Breast epithelium (tissue), 4 donors: ENCODE results near the gene DYNLL2. TPM values are rescaled to one million over a fixed set of nuclear protein-coding genes. Genes with fewer than 3 reads are reported as not detected.
A peak's percentile ranks its signal among the peaks of the same experiment; 100 is the strongest.
"Not testable (repeated sequence)": the region's sequence is repeated elsewhere in the genome, so short reads cannot be mapped to it uniquely, and the experiment has no call there.

Experiments used
- DNase-seq, 2 donors: peaks; one replicate each; pipeline ENCODE4 v3.0.0-alpha.2; 2019; ENCODE audit warnings: low spot score in 2 of 2
- H3K27ac ChIP-seq, 2 donors: fragments of 200-600 bp; sonication (generic) in 1 of 2; one replicate each; pipeline ENCODE4 v1.5.1; 2016 to 2019; ENCODE audit warnings: mild to moderate bottlenecking in 1 of 2
- H3K27me3 ChIP-seq, 2 donors: fragments of 200-600 bp; sonication (generic) in 1 of 2; one replicate each; pipeline versions ENCODE4 v1.5.1 to v1.6.0; 2017 to 2019; ENCODE audit warnings: control low read depth in 1 of 2, mild to moderate bottlenecking in 1 of 2
- H3K36me3 ChIP-seq: fragments of 200-600 bp; one replicate; pipeline ENCODE4 v1.5.1; 2019
- H3K4me1 ChIP-seq, 2 donors: fragments of 200-600 bp; sonication (generic); one replicate each; pipeline ENCODE4 v1.5.1; 2016 to 2019; ENCODE audit warnings: control low read depth in 1 of 2
- H3K4me3 ChIP-seq, 3 donors: fragments of 200-600 bp; sonication (generic); 1 replicate in 2 of 3; 2 replicates in 1 of 3; pipeline ENCODE4 v1.5.1; 2016 to 2019; ENCODE audit warnings: mild to moderate bottlenecking in 3 of 3, moderate library complexity in 2 of 3
- H3K9me3 ChIP-seq, 2 donors: fragments of 200-600 bp; sonication (generic) in 1 of 2; one replicate each; pipeline ENCODE4 v1.5.1; 2016 to 2019; ENCODE audit warnings: control low read depth in 1 of 2
- POLR2A ChIP-seq: fragments of 450-650 bp; IDR thresholded peaks from one replicate; pipeline ENCODE4 v1.6.1; 2016; ENCODE audit warnings: antibody characterized with exemption, mild to moderate bottlenecking, moderate library complexity
- POLR2AphosphoS5 ChIP-seq, 3 donors: sonication (generic); formaldehyde crosslinking; IDR thresholded peaks; one replicate each; pipeline ENCODE4 v1.6.1; 2017; ENCODE audit warnings: antibody characterized with exemption in 3 of 3
- intact Hi-C: fragments of 100-400 bp; cut with DNase I; formaldehyde crosslinking; loops from one replicate; pipeline ENCODE4 v1.15.1; 2023; ENCODE audit warnings: low total_unique reads
- total RNA-seq, 3 donors: library from RNA; depleted of rRNA; stranded (reverse); fragments of >200 nt; gene quantifications; one replicate each; pipeline ENCODE4 v1.1.0, GENCODE V29; 2016
- TF ChIP-seq, protein P1 (sequence below), 3 donors: fragments of 450-650 bp; IDR thresholded peaks; one replicate each; pipeline ENCODE4 v1.5.1; 2016 to 2017; ENCODE audit warnings: antibody characterized with exemption in 3 of 3, mild to moderate bottlenecking in 3 of 3, moderate library complexity in 3 of 3

Gene DYNLL2
- total RNA-seq, 3 donors from 2014 or later: 18.4 to 20.3 (median 19.7) TPM

DNA sequence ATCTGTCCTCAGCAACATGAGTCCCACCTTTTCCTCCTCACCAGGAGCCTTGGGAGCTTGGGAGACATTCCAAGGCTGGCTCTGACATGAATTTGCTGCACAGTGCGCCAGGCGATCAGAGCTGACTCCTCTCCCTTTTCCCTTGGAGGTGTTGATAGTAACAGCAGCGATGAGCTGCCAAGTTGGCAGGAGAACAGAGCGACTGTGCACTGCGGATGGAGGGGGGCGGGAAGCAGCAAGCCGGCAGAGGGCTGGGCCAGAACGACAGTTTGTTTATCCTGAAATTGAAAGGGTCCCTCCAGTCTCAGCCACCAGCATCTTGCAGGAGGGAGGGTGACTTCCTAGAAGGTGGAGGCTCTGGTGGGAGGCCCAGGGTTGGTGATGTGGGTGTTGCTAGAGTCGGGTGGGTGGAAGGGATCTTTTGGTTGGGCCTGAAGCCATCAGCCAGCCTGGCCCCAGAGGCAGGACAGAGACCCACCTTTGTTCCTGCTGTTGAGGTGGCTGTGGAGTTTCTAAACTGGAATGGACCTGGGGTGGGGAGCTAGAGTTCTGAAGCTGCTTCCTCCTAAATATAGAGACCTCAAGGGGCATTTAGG, 22.5 kb upstream of the DYNLL2 start:
- H3K4me3 ChIP-seq: peak overlapping the region in 2 of 3 donors; percentile 18 to 29
- H3K27ac ChIP-seq: peak overlapping the region; percentile 52 to 56
- no peaks in the 10 kb centered on the region for H3K4me1 ChIP-seq
- DNase-seq: peak; percentile 55 to 60
- intact Hi-C loops: no loop called here
- H3K27me3 ChIP-seq: no peaks in the 10 kb centered on the region
- no peaks in the 10 kb centered on the region for H3K36me3 ChIP-seq
- TF ChIP-seq POLR2AphosphoS5 (IDR thresholded peaks at IDR 0.05) (no peak), POLR2A (no peak)
- TF ChIP-seq, protein P1, sequence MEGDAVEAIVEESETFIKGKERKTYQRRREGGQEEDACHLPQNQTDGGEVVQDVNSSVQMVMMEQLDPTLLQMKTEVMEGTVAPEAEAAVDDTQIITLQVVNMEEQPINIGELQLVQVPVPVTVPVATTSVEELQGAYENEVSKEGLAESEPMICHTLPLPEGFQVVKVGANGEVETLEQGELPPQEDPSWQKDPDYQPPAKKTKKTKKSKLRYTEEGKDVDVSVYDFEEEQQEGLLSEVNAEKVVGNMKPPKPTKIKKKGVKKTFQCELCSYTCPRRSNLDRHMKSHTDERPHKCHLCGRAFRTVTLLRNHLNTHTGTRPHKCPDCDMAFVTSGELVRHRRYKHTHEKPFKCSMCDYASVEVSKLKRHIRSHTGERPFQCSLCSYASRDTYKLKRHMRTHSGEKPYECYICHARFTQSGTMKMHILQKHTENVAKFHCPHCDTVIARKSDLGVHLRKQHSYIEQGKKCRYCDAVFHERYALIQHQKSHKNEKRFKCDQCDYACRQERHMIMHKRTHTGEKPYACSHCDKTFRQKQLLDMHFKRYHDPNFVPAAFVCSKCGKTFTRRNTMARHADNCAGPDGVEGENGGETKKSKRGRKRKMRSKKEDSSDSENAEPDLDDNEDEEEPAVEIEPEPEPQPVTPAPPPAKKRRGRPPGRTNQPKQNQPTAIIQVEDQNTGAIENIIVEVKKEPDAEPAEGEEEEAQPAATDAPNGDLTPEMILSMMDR (IDR thresholded peaks at IDR 0.05): no peak
- no peaks in the 10 kb centered on the region for H3K9me3 ChIP-seq

DNA sequence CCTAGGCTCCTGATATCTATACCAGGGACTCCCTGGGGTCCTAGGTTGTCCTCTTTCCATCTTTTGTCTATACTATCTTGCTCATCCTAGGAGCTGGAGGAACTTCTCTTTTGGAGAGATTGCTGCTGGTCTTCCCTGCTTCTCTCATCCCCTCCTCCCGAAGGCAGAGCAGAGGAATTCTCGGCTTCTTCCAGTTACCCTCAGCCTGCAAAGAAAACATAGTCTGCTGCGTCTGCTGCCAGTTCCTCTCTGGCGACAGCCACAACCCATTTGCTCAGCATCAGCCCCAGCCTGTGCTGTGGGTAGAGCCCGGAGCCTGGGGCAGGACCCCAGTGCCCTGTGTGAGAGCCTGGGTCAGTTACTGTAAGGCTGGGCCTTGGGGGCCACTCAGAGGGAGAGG, 21.5 kb upstream of the DYNLL2 start:
- DNase-seq: no peak
- H3K4me3 ChIP-seq: no peak overlapping the region
- TF ChIP-seq POLR2AphosphoS5 (IDR thresholded peaks at IDR 0.05): no peak
- H3K27ac ChIP-seq: no peak overlapping the region
- H3K4me1 ChIP-seq: no peaks in the 10 kb centered on the region
- no peaks in the 10 kb centered on the region for H3K27me3 ChIP-seq
- no peaks in the 10 kb centered on the region for H3K36me3 ChIP-seq
- intact Hi-C loops: no loop called here
- no peaks in the 10 kb centered on the region for H3K9me3 ChIP-seq

DNA sequence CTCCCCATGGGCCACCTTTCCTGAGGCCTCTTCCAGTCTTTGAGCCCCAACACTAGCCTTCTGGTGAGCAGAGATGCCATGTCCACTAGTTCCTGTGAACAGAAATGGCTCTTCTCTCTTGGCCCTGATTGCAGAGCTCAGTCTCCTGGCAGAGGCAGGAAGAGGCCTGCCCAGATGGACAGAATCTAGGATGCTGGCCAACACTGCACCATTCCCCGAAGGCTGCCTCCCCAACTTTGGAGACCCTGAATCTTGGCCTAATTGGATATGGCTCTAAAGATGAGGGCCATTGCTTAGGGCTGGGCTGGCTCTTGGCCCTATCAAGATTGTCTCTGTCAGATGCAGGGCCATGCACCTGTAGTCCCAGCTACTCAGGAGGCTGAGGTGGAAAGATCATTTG, 18.0 kb upstream of the DYNLL2 start:
- Histone ChIP-seq H3K27ac (no peak overlapping the region), H3K36me3 (no peaks in the 10 kb centered on the region), H3K27me3 (no peaks in the 10 kb centered on the region), H3K4me1 (no peaks in the 10 kb centered on the region), H3K4me3 (no peak overlapping the region), H3K9me3 (no peaks in the 10 kb centered on the region)
- no peak for TF ChIP-seq POLR2A
- no peak for TF ChIP-seq POLR2AphosphoS5 (IDR thresholded peaks at IDR 0.05)
- TF ChIP-seq, protein P1 (IDR thresholded peaks at IDR 0.05): no peak
- intact Hi-C loops: no loop called here
- no peak for DNase-seq

DNA sequence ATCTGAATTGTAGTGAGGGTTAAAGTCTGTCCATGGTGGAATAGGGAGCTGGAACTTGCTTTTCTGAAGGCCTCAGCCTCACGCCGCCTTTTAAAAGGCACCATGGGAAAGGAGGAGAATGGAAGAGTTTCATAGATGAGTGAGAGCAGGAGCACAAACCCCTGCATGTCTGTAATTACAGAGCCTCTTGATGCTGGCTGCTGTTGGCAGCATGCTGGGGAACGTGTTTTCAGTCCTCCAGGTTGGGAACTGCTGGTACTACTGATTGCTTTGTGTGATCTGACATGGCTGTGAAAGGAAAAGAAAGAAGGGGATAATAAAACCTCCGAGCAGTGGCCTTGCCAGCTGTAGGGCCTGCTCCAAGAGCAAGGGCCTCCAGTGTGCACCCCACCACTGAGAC, 16.8 kb upstream of the DYNLL2 start:
- Histone ChIP-seq H3K27ac (no peak overlapping the region), H3K4me1 (no peaks in the 10 kb centered on the region), H3K36me3 (no peaks in the 10 kb centered on the region), H3K9me3 (no peaks in the 10 kb centered on the region), H3K4me3 (no peak overlapping the region), H3K27me3 (no peaks in the 10 kb centered on the region)
- intact Hi-C loops: no loop called here
- TF ChIP-seq POLR2A (no peak), POLR2AphosphoS5 (IDR thresholded peaks at IDR 0.05) (no peak)
- TF ChIP-seq, protein P1 (IDR thresholded peaks at IDR 0.05): no peak
- DNase-seq: no peak

DNA sequence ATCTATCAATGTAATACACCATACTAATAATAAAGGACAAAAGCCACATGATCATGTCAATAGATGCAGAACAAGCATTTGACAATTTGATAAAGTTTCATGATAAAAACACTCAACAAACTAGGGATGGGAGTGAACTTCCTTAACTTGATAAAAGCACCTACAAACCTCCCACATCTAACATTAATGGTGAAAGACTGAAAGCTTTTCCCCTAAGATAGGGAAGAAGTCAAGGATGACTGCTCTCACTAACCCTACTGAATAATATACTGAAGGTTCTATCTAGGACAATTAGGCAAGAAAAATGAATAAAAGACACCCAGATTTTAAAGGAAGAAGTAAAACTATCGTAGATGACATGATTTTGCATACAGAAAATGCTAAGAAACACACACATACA, 10.4 kb upstream of the DYNLL2 start:
- intact Hi-C loops: no loop called here

DNA sequence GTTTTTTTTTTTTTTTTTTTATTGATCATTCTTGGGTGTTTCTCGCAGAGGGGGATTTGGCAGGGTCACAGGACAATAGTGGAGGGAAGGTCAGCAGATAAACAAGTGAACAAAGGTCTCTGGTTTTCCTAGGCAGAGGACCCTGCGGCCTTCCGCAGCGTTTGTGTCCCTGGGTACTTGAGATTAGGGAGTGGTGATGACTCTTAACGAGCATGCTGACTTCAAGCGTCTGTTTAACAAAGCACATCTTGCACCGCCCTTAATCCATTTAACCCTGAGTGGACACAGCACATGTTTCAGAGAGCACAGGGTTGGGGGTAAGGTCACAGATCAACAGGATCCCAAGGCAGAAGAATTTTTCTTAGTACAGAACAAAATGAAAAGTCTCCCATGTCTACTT, 10.0 kb upstream of the DYNLL2 start:
- H3K27me3 ChIP-seq, H3K4me3 ChIP-seq, DNase-seq, intact Hi-C loops, H3K4me1 ChIP-seq, H3K36me3 ChIP-seq, H3K9me3 ChIP-seq, H3K27ac ChIP-seq: not testable (repeated sequence)

More for the DNA sequence above, 10.4 kb upstream of the DYNLL2 start:
- no peak for DNase-seq
- Histone ChIP-seq H3K27ac (no peak overlapping the region), H3K4me1 (no peaks in the 10 kb centered on the region), H3K4me3 (no peak overlapping the region), H3K36me3 (no peaks in the 10 kb centered on the region), H3K27me3 (no peaks in the 10 kb centered on the region), H3K9me3 (no peaks in the 10 kb centered on the region)
- TF ChIP-seq POLR2AphosphoS5 (IDR thresholded peaks at IDR 0.05): no peak
- TF ChIP-seq POLR2A: no peak
- TF ChIP-seq, protein P1 (IDR thresholded peaks at IDR 0.05): no peak

DNA sequence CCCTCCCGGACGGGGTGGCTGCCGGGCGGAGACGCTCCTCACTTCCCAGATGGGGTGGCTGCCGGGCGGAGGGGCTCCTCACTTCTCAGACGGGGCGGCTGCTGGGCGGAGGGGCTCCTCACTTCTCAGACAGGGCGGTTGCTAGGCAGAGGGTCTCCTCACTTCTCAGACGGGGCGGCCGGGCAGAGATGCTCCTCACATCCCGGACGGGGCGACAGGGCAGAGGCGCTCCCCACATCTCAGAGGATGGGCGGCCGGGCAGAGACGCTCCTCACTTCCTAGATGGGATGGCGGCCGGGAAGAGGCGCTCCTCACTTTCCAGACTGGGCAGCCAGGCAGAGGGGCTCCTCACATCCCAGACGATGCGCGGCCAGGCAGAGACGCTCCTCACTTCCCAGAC, 8.8 kb upstream of the DYNLL2 start:
- H3K27me3 ChIP-seq, H3K27ac ChIP-seq, intact Hi-C loops, H3K9me3 ChIP-seq, H3K36me3 ChIP-seq, H3K4me1 ChIP-seq, DNase-seq, H3K4me3 ChIP-seq: not testable (repeated sequence)
